ENCODE results near the gene NPAS2.

Gene NPAS2

DNA sequence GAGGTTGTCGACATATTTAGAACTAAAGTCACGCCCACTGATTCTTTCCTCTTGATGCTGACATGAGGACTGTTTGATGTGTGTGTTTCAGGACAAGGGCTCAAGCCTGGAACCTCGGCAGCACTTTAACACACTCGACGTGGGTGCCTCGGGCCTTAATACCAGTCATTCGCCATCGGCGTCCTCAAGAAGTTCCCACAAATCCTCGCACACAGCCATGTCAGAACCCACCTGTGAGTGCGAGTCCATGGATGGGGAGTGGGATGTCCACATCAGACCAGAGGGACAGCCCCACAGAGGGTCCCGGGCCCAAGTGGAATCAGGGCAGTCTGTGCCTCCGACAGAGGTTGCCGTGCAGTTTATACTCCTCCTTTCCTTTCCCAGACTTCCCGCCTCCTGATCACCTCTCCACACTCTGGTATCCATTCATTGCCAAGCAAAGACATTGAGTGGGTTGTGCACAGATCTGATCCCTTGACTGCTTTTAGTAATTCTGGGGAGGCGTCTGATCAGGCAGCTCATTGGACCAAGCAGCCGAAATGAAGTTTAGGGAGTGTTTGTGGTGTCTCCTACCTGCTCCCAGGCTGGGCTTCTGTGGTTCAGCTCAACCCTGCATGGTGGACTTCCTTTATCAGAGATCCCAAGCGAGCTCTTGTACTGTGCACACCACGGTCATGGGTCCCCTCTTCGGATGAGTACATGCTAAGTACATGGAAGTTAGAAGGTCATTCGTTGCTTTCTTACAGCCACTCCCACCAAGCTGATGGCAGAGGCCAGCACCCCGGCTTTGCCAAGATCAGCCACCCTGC lies 155.0 kb downstream of the NPAS2 start:
- DNase-seq (ENCODE audit: low read depth): no peak
- no peak for TF ChIP-seq CTCF (conservative IDR thresholded peaks at IDR 0.05; ENCODE audit: low read length)
- no peak overlapping the region for H3K4me3 ChIP-seq (ENCODE audit: low read length)

DNA sequence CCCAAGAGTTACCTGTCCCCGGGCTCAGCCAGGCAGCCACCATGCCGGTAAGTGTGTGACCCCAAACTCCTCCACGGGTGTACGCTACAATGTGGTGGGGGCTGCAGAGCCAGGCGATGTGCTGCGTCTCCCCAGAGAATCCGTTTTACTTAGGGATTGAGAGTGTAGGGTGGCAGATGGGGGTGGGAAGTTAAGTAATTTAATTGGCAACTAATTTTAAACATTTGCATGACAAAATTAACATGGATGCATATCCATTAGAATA lies 155.5 kb downstream of the NPAS2 start:
- DNase-seq (ENCODE audit: low read depth): no peak
- TF ChIP-seq CTCF (conservative IDR thresholded peaks at IDR 0.05; ENCODE audit: low read length): no peak
- no peak overlapping the region for H3K4me3 ChIP-seq (ENCODE audit: low read length)

GRCh38 chr2:100976061-100976460 lies 156.1 kb downstream of the NPAS2 start:
- no peak for TF ChIP-seq CTCF (conservative IDR thresholded peaks at IDR 0.05; ENCODE audit: low read length)
- H3K4me3 ChIP-seq (ENCODE audit: low read length): no peak overlapping the region
- no peak for DNase-seq (ENCODE audit: low read depth)

GRCh38 chr2:100976645-100977391 lies 156.9 kb downstream of the NPAS2 start:
- DNase-seq (ENCODE audit: low read depth): no peak
- no peak overlapping the region for H3K4me3 ChIP-seq (ENCODE audit: low read length)
- no peak for TF ChIP-seq CTCF (conservative IDR thresholded peaks at IDR 0.05; ENCODE audit: low read length)

DNA sequence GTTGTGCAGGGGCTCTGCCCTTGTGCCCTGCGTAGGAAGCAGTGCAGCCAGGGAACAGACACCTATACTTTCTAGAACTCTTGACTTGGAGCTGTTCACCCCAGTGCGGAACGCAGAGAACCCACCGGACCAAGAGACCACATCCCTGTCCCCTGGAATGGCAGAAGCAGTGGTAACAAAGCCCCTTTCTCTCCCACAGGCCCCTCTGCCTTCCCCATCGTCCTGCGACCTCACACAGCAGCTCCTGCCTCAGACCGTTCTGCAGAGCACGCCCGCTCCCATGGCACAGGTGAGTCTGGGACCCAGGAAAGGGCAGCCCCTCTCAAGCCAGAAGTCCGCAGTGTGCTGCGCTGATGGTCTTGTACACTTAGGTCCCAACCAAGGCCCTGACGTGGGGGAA lies 157.6 kb downstream of the NPAS2 start:
- no peak for DNase-seq (ENCODE audit: low read depth)
- no peak for TF ChIP-seq CTCF (conservative IDR thresholded peaks at IDR 0.05; ENCODE audit: low read length)
- no peak overlapping the region for H3K4me3 ChIP-seq (ENCODE audit: low read length)

DNA sequence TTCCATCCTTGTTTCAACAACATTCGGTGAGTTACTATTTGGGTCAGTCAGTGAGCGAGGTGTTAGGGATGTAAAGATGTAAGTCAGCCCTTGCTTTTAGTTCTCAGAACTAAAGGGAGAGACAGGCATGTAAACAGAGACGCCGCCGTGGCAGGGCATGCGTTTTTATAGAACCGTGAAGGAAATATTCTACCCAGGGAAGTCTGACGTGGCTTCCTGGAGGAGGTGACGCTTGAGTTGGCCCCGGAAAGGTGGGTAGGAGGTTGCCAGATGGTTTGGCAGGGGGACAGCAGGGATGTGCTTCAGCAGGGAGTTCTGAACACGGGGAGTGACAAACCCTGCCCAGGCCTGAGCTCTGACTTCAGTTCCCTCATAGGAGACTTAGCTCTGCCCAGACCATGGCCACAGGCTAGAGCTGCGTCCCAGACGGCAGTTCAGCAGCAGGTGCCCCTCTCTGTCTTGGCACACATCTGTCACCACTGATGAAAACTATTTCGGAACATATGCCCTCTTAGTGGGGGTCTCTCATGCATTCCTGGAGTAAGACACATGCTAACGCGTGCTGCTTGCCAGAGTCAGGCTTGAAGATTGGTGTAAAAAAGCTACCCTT lies 158.7 kb downstream of the NPAS2 start:
- no peak overlapping the region for H3K4me3 ChIP-seq (ENCODE audit: low read length)
- peak; percentile 59 for DNase-seq (ENCODE audit: low read depth)
- no peak for TF ChIP-seq CTCF (conservative IDR thresholded peaks at IDR 0.05; ENCODE audit: low read length)

GRCh38 chr2:100980046-100980445 lies 160.1 kb downstream of the NPAS2 start:
- DNase-seq (ENCODE audit: low read depth): no peak
- no peak for TF ChIP-seq CTCF (conservative IDR thresholded peaks at IDR 0.05; ENCODE audit: low read length)
- H3K4me3 ChIP-seq (ENCODE audit: low read length): no peak overlapping the region

Data from AG10803 (cell line).